T-helper 17 cell (primary cell): ENCODE measurements around the gene TSGA10. TPM values are rescaled to one million over a fixed set of nuclear protein-coding genes. Genes with fewer than 3 reads are reported as not detected.
"Not testable (repeated sequence)": the region's sequence is repeated elsewhere in the genome, so short reads cannot be mapped to it uniquely, and the experiment has no call there.

ENCODE experiments used
- ATAC-seq: fragments of 150-1000 bp; cut with Tn5 transposase; 2 replicates; pipeline ENCODE4 v1.10.0; 2021; ENCODE audit warnings: mild to moderate bottlenecking, moderate library complexity
- DNase-seq, 3 donors: peaks; one replicate each; pipeline versions ENCODE4 v3.0.0 to v3.0.0-alpha.2; 2020 to 2021
- H3K9me3 ChIP-seq: one replicate; pipeline ENCODE4 v1.7.0; 2013; ENCODE audit warnings: low read length, mild to moderate bottlenecking; ENCODE audit not compliant: control insufficient read depth, poor library complexity, severe bottlenecking
- H3K27ac Mint-ChIP-seq: one replicate; pipeline ENCODE4 v1.8.0; 2022; ENCODE audit warnings: mild to moderate bottlenecking, moderate library complexity, mixed read lengths
- H3K27me3 Mint-ChIP-seq: one replicate; pipeline ENCODE4 v1.8.0; 2022; ENCODE audit warnings: mixed read lengths
- H3K36me3 Mint-ChIP-seq: one replicate; pipeline ENCODE4 v1.8.0; 2022; ENCODE audit warnings: low read depth, mixed read lengths
- H3K4me1 Mint-ChIP-seq: one replicate; pipeline ENCODE4 v1.8.0; 2022; ENCODE audit warnings: mild to moderate bottlenecking, mixed read lengths
- H3K4me3 Mint-ChIP-seq: one replicate; pipeline ENCODE4 v1.8.0; 2022; ENCODE audit warnings: mild to moderate bottlenecking, moderate library complexity, mixed read lengths
- total RNA-seq, 4 donors: library from RNA in 2 of 4; stranded (reverse) in 2 of 4; gene quantifications; one replicate each; pipeline ENCODE4 v1.2.3 and lab custom pipeline; 2022 to 2026

The TSGA10 gene
- total RNA-seq, 2 donors from 2014 or later, result 7.7 to 8.3 TPM

- peaks cover 7% of the 10 kb centered on the region for H3K4me1 Mint-ChIP-seq
- peaks cover 6% of the 10 kb centered on the region for H3K36me3 Mint-ChIP-seq
- no peak overlapping the region for H3K4me3 Mint-ChIP-seq
- DNase-seq (no peak), ATAC-seq (no peak)
- H3K9me3 ChIP-seq, result no peaks in the 10 kb centered on the region
- no peak overlapping the region for H3K27ac Mint-ChIP-seq
- H3K27me3 Mint-ChIP-seq, result peaks cover 34% of the 10 kb centered on the region
These were observed 70.5 kb downstream of the TSGA10 start for GRCh38 chr2:99084256-99084655.

DNA sequence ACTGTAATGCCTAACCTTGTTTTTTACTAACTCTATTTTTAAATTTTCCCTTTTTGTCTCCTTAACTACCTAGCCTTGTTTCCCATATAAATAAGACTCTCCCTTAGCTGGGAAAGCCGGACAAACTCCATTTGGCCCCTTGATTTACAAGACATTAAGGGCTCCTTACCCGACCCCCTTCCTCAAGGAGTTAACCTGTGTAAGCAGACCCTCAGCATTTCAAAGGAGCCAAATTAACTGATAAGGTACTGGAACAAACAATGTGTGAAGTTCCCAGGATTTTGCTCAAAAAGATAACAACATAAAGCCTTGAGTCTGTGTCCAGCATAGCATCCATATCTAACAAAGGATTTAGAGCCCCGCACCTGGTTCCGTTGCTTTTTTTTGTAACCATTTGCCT, 72.9 kb downstream of the TSGA10 start:
- H3K27ac Mint-ChIP-seq, result no peak overlapping the region
- no peaks in the 10 kb centered on the region for H3K9me3 ChIP-seq
- DNase-seq (no peak), ATAC-seq (no peak)
- peaks cover 2% of the 10 kb centered on the region for H3K4me1 Mint-ChIP-seq
- H3K4me3 Mint-ChIP-seq, result no peak overlapping the region
- H3K27me3 Mint-ChIP-seq, result peaks cover 34% of the 10 kb centered on the region
- H3K36me3 Mint-ChIP-seq, result peaks cover 6% of the 10 kb centered on the region

- Mint-ChIP-seq H3K36me3 (peaks cover 6% of the 10 kb centered on the region), H3K4me3 (no peak overlapping the region), H3K4me1 (peaks cover 2% of the 10 kb centered on the region), H3K27ac (no peak overlapping the region), H3K27me3 (peaks cover 34% of the 10 kb centered on the region)
- DNase-seq (no peak), ATAC-seq (no peak)
- no peaks in the 10 kb centered on the region for H3K9me3 ChIP-seq
These were observed 75.5 kb downstream of the TSGA10 start for GRCh38 chr2:99079226-99079625.

DNA sequence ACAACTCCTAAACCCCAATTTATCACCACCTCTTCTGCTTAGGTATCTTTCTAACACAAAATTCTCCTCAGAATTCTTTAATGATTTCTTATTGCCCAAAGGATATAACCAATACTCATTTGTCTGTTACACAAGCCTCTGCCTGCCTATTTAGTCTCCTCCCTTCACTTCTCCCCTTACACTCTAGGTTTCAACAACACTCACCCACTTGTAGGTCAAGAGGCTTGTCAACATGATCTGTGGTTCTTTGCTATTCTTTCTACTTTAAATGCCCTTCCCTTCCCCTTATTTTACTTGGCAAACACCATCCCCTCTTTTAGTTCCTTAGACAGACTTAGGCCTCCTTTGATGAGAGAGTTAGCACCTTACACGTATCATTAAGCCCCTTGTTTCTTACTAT, 82.2 kb downstream of the TSGA10 start:
- no peak for DNase-seq
- Mint-ChIP-seq H3K27ac (no peak overlapping the region), H3K4me3 (no peak overlapping the region), H3K36me3 (no peaks in the 10 kb centered on the region), H3K4me1 (no peaks in the 10 kb centered on the region), H3K27me3 (no peaks in the 10 kb centered on the region)
- H3K9me3 ChIP-seq, result no peaks in the 10 kb centered on the region
- no peak for ATAC-seq

DNA sequence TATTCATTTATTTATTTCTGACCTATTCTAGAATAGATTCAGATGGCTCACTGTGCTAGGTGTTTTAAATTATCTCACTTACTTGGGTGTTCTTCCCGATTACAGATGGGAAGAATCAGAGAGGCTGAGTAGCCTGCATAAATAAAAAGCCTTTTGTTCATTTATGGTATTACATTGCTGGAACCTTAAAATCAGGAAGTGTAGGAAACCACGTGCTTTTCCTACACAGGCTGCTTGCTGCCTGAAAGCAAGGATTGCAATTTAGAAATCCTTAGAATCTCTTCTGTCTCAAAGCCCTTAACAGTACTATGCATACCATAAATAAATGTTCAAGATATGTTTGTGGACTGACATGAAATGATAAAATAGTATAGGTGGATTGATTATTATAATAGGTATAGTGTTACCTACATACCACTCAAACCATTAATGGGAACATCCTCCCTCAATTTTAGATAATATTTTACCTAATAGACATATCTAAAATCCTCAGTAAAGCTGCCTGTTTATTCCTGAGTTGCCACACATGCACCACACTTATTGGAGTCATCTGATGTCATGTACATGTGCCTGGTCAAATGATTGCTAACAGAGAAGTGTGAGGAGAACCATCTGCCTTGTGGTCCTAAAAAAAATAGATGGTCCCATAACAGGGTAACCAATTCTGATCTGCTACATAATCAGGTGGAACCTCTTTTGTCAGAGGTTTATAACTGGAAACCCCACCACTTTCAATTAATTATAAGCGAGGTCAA, 86.7 kb downstream of the TSGA10 start:
- ATAC-seq (no peak), DNase-seq (no peak)
- H3K27ac Mint-ChIP-seq, result no peak overlapping the region
- H3K9me3 ChIP-seq, result no peaks in the 10 kb centered on the region
- no peak overlapping the region for H3K4me3 Mint-ChIP-seq
- no peaks in the 10 kb centered on the region for H3K4me1 Mint-ChIP-seq
- no peaks in the 10 kb centered on the region for H3K27me3 Mint-ChIP-seq
- no peaks in the 10 kb centered on the region for H3K36me3 Mint-ChIP-seq

- H3K4me3 Mint-ChIP-seq, result no peak overlapping the region
- ATAC-seq (peak; percentile 91), DNase-seq (no peak)
- H3K27ac Mint-ChIP-seq, result no peak overlapping the region
- H3K9me3 ChIP-seq, result no peaks in the 10 kb centered on the region
- no peaks in the 10 kb centered on the region for H3K4me1 Mint-ChIP-seq
- no peaks in the 10 kb centered on the region for H3K36me3 Mint-ChIP-seq
- H3K27me3 Mint-ChIP-seq, result no peaks in the 10 kb centered on the region
These were observed 88.4 kb downstream of the TSGA10 start for GRCh38 chr2:99066075-99066958.

DNA sequence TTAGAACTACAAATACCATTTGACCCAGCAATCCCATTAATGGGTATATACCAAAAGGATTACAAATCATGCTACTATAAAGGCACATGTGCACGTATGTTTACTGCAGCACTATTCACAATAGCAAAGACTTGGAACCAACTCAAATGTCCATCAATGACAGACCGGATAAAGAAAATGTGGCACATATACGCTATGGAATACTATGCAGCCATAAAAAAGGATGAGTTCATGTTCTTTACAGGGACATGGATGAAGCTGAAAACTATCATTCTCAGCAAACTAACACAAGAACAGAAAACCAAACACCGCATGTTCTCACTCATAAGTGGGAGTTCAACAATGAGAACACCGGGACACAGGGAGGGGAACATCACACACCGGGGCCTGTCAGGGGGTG, 105.6 kb downstream of the TSGA10 start:
- not testable (repeated sequence) for H3K27me3 Mint-ChIP-seq, H3K9me3 ChIP-seq, H3K4me1 Mint-ChIP-seq, ATAC-seq, H3K36me3 Mint-ChIP-seq, H3K4me3 Mint-ChIP-seq, DNase-seq, H3K27ac Mint-ChIP-seq

DNA sequence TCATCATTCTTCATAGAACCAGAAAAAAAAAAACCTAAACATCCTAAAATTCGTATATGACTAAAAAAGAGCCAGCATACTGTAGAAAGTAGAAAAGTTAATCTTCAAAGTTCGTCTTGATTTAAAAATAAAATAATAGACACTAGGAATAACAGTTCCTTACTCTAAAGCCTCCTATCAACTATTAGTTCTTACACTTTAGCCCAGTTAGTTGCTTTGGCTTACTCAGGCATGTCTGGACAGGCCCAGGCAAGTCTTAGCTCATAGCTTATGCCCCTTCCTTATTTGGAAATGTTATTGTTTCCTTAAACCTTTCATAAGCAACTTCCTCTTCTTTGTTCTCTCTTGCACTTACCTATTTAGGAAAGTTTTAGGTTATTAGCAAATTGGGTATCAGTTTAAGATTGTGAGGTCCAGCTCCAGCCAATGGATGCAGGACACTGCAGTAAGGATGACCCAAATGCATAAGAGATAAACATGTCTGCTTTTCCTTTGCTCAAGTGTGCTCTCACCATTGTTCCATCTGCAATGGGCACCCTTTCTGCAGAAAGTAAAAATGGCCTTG, 113.9 kb downstream of the TSGA10 start:
- H3K36me3 Mint-ChIP-seq, result peaks cover 11% of the 10 kb centered on the region
- not testable (repeated sequence) for DNase-seq, H3K4me3 Mint-ChIP-seq, H3K4me1 Mint-ChIP-seq, ATAC-seq, H3K27me3 Mint-ChIP-seq, H3K9me3 ChIP-seq, H3K27ac Mint-ChIP-seq

DNA sequence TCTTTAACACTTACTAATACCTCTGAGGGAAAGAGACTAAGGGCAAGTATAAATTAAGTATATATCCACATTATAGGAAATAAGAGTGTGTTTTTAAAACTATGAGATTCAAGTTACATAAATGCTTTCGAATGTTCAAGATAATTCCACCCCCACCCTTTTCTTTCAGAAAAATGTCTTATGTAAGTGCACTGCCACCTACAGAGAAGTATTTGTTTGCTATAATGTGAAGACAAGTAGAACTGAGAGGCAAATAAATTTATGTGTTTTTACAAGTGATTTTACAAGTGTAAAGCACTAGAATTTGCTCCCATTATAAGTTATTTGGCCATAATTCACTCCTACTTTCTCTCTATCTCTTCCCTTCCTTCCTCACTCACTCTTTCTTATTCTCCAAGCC, 118.8 kb downstream of the TSGA10 start:
- H3K36me3 Mint-ChIP-seq, result peaks cover 10% of the 10 kb centered on the region
- H3K27ac Mint-ChIP-seq, result no peak overlapping the region
- H3K4me3 Mint-ChIP-seq, result no peak overlapping the region
- peaks cover 10% of the 10 kb centered on the region for H3K4me1 Mint-ChIP-seq
- ATAC-seq (no peak), DNase-seq (no peak)
- H3K9me3 ChIP-seq, result no peaks in the 10 kb centered on the region
- H3K27me3 Mint-ChIP-seq, result peaks cover 6% of the 10 kb centered on the region

DNA sequence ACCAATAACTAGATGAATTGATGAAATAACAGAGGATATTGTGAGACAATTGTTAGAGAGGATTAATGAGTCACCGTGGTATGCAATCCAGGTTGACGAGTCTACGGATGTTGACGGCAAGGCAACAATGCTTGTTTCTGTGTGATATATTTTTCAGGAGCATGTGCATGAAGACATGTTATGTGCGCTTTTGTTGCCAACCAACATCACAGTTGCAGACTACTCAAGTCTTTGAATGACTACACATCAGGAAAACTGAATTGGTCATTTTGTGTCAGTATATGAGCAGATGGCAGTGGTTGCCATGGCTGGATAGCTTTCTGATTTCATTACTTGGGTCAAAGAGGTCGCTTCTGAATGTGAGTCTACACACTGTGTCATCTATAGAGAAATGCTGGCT, 122.0 kb downstream of the TSGA10 start:
- H3K9me3 ChIP-seq, result no peaks in the 10 kb centered on the region
- Mint-ChIP-seq H3K36me3 (peaks cover 5% of the 10 kb centered on the region), H3K27ac (no peak overlapping the region), H3K4me3 (no peak overlapping the region), H3K4me1 (no peaks in the 10 kb centered on the region), H3K27me3 (peaks cover 6% of the 10 kb centered on the region)
- no peak for DNase-seq
- ATAC-seq, result no peak

- H3K4me1 Mint-ChIP-seq, result no peaks in the 10 kb centered on the region
- no peak overlapping the region for H3K27ac Mint-ChIP-seq
- H3K9me3 ChIP-seq, result no peaks in the 10 kb centered on the region
- H3K36me3 Mint-ChIP-seq, result peaks cover 3% of the 10 kb centered on the region
- ATAC-seq (no peak), DNase-seq (no peak)
- H3K27me3 Mint-ChIP-seq, result peaks cover 6% of the 10 kb centered on the region
- no peak overlapping the region for H3K4me3 Mint-ChIP-seq
These were observed 122.7 kb downstream of the TSGA10 start for GRCh38 chr2:99032001-99032400.

DNA sequence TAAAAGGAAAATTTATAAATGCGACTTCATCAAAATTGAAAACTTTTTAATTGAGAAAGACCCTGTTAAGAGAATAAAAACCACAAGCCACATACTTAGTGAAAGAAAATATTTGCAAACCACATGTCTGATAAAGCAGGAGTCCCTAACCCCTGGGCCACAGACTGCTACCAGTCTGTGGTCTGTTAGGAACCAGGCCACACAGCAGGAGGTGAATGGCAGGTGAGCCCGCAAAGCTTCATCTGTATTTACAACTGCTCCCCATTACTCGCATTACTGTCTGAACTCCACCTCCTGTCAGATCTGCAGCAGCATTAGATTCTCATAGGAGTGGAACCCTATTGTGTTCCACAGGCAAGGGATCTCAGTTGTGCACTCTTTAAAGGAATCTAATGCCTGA, 123.3 kb downstream of the TSGA10 start:
- Mint-ChIP-seq H3K4me1 (no peaks in the 10 kb centered on the region), H3K4me3 (no peak overlapping the region)

GRCh38 chr2:99028558-99028957, 126.2 kb downstream of the TSGA10 start:
- no peaks in the 10 kb centered on the region for H3K4me1 Mint-ChIP-seq
- H3K9me3 ChIP-seq, result no peaks in the 10 kb centered on the region
- peaks cover 6% of the 10 kb centered on the region for H3K27me3 Mint-ChIP-seq
- ATAC-seq (no peak), DNase-seq (no peak)
- no peaks in the 10 kb centered on the region for H3K36me3 Mint-ChIP-seq
- H3K4me3 Mint-ChIP-seq, result no peak overlapping the region
- H3K27ac Mint-ChIP-seq, result no peak overlapping the region

More for the DNA sequence above, 123.3 kb downstream of the TSGA10 start:
- Mint-ChIP-seq H3K27me3 (peaks cover 6% of the 10 kb centered on the region), H3K36me3 (peaks cover 2% of the 10 kb centered on the region), H3K27ac (no peak overlapping the region)
- no peaks in the 10 kb centered on the region for H3K9me3 ChIP-seq
- no peak for ATAC-seq
- no peak for DNase-seq
